GM23248 (cell line): ENCODE data around the gene NCOA7. TPM values are rescaled to one million over a fixed set of nuclear protein-coding genes. Genes with fewer than 3 reads are reported as not detected.
A peak's percentile ranks its signal among the peaks of the same experiment; 100 is the strongest.
"Not testable (repeated sequence)": the region's sequence is repeated elsewhere in the genome, so short reads cannot be mapped to it uniquely, and the experiment has no call there.

Source experiments
- DNase-seq: peaks from one replicate; pipeline ENCODE4 v3.0.0-alpha.2; 2015
- H2AFZ ChIP-seq: fragments of 200-600 bp; sonication (generic); 2 replicates; pipeline ENCODE4 v1.6.1; 2016; ENCODE audit warnings: antibody characterized with exemption
- H3F3A ChIP-seq: fragments of 200-600 bp; sonication (generic); 2 replicates; pipeline ENCODE4 v1.6.1; 2016; ENCODE audit warnings: mild to moderate bottlenecking, antibody characterized with exemption, mixed run types; ENCODE audit not compliant: insufficient read depth
- H3K27ac ChIP-seq: fragments of 200-600 bp; sonication (generic); 2 replicates; pipeline ENCODE4 v1.5.1; 2016; ENCODE audit warnings: mild to moderate bottlenecking
- H3K27me3 ChIP-seq: fragments of 200-600 bp; sonication (generic); replicated peaks from 2 replicates; pipeline ENCODE4 v1.6.1; 2016; ENCODE audit warnings: mild to moderate bottlenecking; ENCODE audit not compliant: insufficient read depth
- H3K36me3 ChIP-seq: fragments of 200-600 bp; sonication (generic); 2 replicates; pipeline ENCODE4 v1.6.1; 2016; ENCODE audit warnings: low read depth, mild to moderate bottlenecking
- H3K4me1 ChIP-seq: fragments of 200-600 bp; sonication (generic); 2 replicates; pipeline ENCODE4 v1.6.1; 2016; ENCODE audit warnings: mild to moderate bottlenecking; ENCODE audit not compliant: insufficient read depth
- H3K4me2 ChIP-seq: fragments of 200-600 bp; sonication (generic); one replicate; pipeline ENCODE4 v1.6.1; 2016; ENCODE audit warnings: mild to moderate bottlenecking; ENCODE audit not compliant: unreplicated experiment
- H3K4me3 ChIP-seq: fragments of 200-600 bp; sonication (generic); 2 replicates; pipeline ENCODE4 v1.5.1; 2016; ENCODE audit warnings: mild to moderate bottlenecking
- H3K79me2 ChIP-seq: fragments of 200-600 bp; sonication (generic); 2 replicates; pipeline ENCODE4 v1.6.1; 2016; ENCODE audit warnings: mild to moderate bottlenecking; ENCODE audit not compliant: insufficient read depth
- H3K9ac ChIP-seq: fragments of 200-600 bp; sonication (generic); 2 replicates; pipeline ENCODE4 v1.6.1; 2016; ENCODE audit warnings: mild to moderate bottlenecking
- H3K9me2 ChIP-seq: fragments of 200-600 bp; sonication (generic); 2 replicates; pipeline ENCODE4 v1.6.1; 2016; ENCODE audit warnings: mixed run types, mild to moderate bottlenecking, moderate library complexity; ENCODE audit not compliant: insufficient read depth
- H3K9me3 ChIP-seq: fragments of 200-600 bp; sonication (generic); one replicate; pipeline ENCODE4 v1.6.1; 2017; ENCODE audit warnings: low read depth
- H4K20me1 ChIP-seq: fragments of 200-600 bp; sonication (generic); 2 replicates; pipeline ENCODE4 v1.6.0; 2016; ENCODE audit not compliant: insufficient read depth
- EZH2 ChIP-seq: fragments of 200-600 bp; sonication (generic); IDR thresholded peaks from 2 replicates; pipeline ENCODE4 v1.6.1; 2018; ENCODE audit warnings: antibody characterized with exemption, mild to moderate bottlenecking; ENCODE audit not compliant: insufficient read depth, poor library complexity, severe bottlenecking
- EZH2phosphoT487 ChIP-seq: fragments of 200-600 bp; sonication (generic); IDR thresholded peaks from 2 replicates; pipeline ENCODE4 v1.6.1; 2018; ENCODE audit warnings: antibody characterized with exemption, moderate library complexity, mild to moderate bottlenecking, low read depth; ENCODE audit not compliant: insufficient read depth
- WGBS, 2 experiments: methylation state at CpG; one replicate each; pipeline ENCODE4 v1.1.6; 2015 to 2017; ENCODE audit warnings: low lambda C conversion rate in 2 of 2, low coverage in 1 of 2; ENCODE audit errors: missing lambda C conversion rate in 2 of 2; 5-methylcytosine and 5-hydroxymethylcytosine counted together
- in situ Hi-C: fragments of 300-500 bp; cut with MboI; formaldehyde crosslinking; loops from 2 replicates; pipeline ENCODE4 v1.15.0; 2020
- polyA plus RNA-seq: library from polyadenylated mRNA; unstranded; fragments of >200 nt; fragmentation: Nextera tagmentation; extraction: Ambion mirVana; gene quantifications from 2 replicates; pipeline ENCODE4 v1.2.1, GENCODE V29; 2016
- total RNA-seq: library from RNA; depleted of rRNA; stranded (reverse); fragments of >200 nt; shearing (Covaris generic); gene quantifications from 2 replicates; pipeline ENCODE4 v1.2.3, GENCODE V29; 2014

NCOA7 gene
- total and polyA plus RNA-seq, 2 experiments from 2014 or later: 9.5 to 10.2 TPM

GRCh38 chr6:125927761-125928160 lies 137.0 kb downstream of the NCOA7 start:
- Histone ChIP-seq H3K4me2 (no peak overlapping the region), H3K79me2 (no peaks in the 10 kb centered on the region), H3K27ac (no peak overlapping the region), H4K20me1 (no peaks in the 10 kb centered on the region), H3K4me1 (peaks cover 10% of the 10 kb centered on the region; the same call in 1 of the 2 replicates), H2AFZ (no peak overlapping the region), H3K27me3 (no peaks in the 10 kb centered on the region), H3K36me3 (peaks cover 14% of the 10 kb centered on the region; the same call in 1 of the 2 replicates), H3K4me3 (no peak overlapping the region), H3K9me2 (no peaks in the 10 kb centered on the region), H3K9me3 (no peaks in the 10 kb centered on the region), H3F3A (peaks cover 5% of the 10 kb centered on the region; the same call in 1 of the 2 replicates), H3K9ac (no peak overlapping the region)
- in situ Hi-C loops: no loop called here
- TF ChIP-seq EZH2 (no peak), EZH2phosphoT487 (no peak)
- no peak for DNase-seq
- WGBS, 2 experiments: 79 to 91% methylated on average over 7 of the region's 7 CpGs

GRCh38 chr6:125930765-125931418 lies 140.1 kb downstream of the NCOA7 start:
- Histone ChIP-seq H3K4me2 (no peak overlapping the region), H3K9ac (no peak overlapping the region), H3K4me1 (0 out of 2 replicates have a peak, but pooled peaks cover 4% of the 10 kb centered on the region), H3K27ac (no peak overlapping the region), H3F3A (peaks cover 5% of the 10 kb centered on the region; the same call in 1 of the 2 replicates), H3K4me3 (no peak overlapping the region), H3K79me2 (no peaks in the 10 kb centered on the region), H3K36me3 (0 out of 2 replicates have a peak, but pooled peaks cover 4% of the 10 kb centered on the region), H3K9me2 (no peaks in the 10 kb centered on the region), H4K20me1 (no peaks in the 10 kb centered on the region), H3K9me3 (no peaks in the 10 kb centered on the region), H2AFZ (no peak overlapping the region), H3K27me3 (no peaks in the 10 kb centered on the region)
- WGBS, 2 experiments: 46 to 56% methylated on average over 3 of the region's 3 CpGs
- in situ Hi-C loops: no loop called here
- DNase-seq: peak; percentile 34
- TF ChIP-seq EZH2phosphoT487: no peak
- no peak for TF ChIP-seq EZH2

GRCh38 chr6:125931733-125932450 lies 141.1 kb downstream of the NCOA7 start:
- in situ Hi-C loops: no loop called here
- Histone ChIP-seq H3K4me2 (no peak overlapping the region), H2AFZ (no peak overlapping the region), H3K9me3 (no peaks in the 10 kb centered on the region), H3F3A (peaks cover 5% of the 10 kb centered on the region; the same call in 1 of the 2 replicates), H3K27me3 (no peaks in the 10 kb centered on the region), H3K79me2 (no peaks in the 10 kb centered on the region), H3K9me2 (no peaks in the 10 kb centered on the region), H3K36me3 (0 out of 2 replicates have a peak, but pooled peaks cover 4% of the 10 kb centered on the region), H3K4me1 (0 out of 2 replicates have a peak, but pooled peaks cover 4% of the 10 kb centered on the region), H3K9ac (no peak overlapping the region), H3K4me3 (no peak overlapping the region), H3K27ac (no peak overlapping the region), H4K20me1 (no peaks in the 10 kb centered on the region)
- TF ChIP-seq EZH2 (no peak), EZH2phosphoT487 (no peak)
- WGBS, 2 experiments: 93 to 94% methylated on average over 4 of the region's 4 CpGs
- no peak for DNase-seq

DNA sequence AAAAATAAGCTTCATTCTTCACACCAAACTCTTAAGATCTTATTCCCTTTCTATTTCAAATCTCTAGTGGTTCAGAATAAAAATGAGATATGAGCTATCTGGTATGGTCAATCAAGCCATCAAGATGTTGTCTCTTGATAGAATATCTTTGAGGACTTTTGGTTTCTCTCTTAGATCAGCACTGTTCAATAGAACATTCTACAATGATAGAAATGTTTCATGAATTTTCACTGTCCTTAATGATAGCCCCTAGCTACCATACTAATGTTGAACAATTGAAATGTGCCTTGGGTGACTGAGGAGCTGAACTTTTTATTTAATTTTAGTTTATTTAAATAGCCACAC lies 141.7 kb downstream of the NCOA7 start:
- TF ChIP-seq EZH2 (no peak), EZH2phosphoT487 (no peak)
- Histone ChIP-seq H3F3A (peaks cover 5% of the 10 kb centered on the region; the same call in 1 of the 2 replicates), H3K4me3 (no peak overlapping the region), H4K20me1 (no peaks in the 10 kb centered on the region), H3K79me2 (no peaks in the 10 kb centered on the region), H2AFZ (no peak overlapping the region), H3K27me3 (no peaks in the 10 kb centered on the region), H3K27ac (no peak overlapping the region), H3K9me3 (no peaks in the 10 kb centered on the region), H3K36me3 (0 out of 2 replicates have a peak, but pooled peaks cover 4% of the 10 kb centered on the region), H3K4me1 (0 out of 2 replicates have a peak, but pooled peaks cover 4% of the 10 kb centered on the region), H3K9ac (no peak overlapping the region), H3K9me2 (no peaks in the 10 kb centered on the region), H3K4me2 (no peak overlapping the region)
- in situ Hi-C loops: no loop called here
- DNase-seq: no peak

GRCh38 chr6:125935520-125935919 lies 144.8 kb downstream of the NCOA7 start:
- H3K4me1 ChIP-seq, H3K9me3 ChIP-seq, H3K27me3 ChIP-seq, H3K4me3 ChIP-seq, H4K20me1 ChIP-seq, H3K27ac ChIP-seq, H3K9me2 ChIP-seq, in situ Hi-C loops, DNase-seq, H3K4me2 ChIP-seq, H3K9ac ChIP-seq, H2AFZ ChIP-seq, H3K79me2 ChIP-seq, H3K36me3 ChIP-seq: not testable (repeated sequence)
- WGBS, 2 experiments: 74 to 75% methylated on average over 5 of the region's 5 CpGs
- peaks cover 10% of the 10 kb centered on the region for H3F3A ChIP-seq
